ENCODE measurements around the gene ADAMTS17.

The ADAMTS17 gene

DNA sequence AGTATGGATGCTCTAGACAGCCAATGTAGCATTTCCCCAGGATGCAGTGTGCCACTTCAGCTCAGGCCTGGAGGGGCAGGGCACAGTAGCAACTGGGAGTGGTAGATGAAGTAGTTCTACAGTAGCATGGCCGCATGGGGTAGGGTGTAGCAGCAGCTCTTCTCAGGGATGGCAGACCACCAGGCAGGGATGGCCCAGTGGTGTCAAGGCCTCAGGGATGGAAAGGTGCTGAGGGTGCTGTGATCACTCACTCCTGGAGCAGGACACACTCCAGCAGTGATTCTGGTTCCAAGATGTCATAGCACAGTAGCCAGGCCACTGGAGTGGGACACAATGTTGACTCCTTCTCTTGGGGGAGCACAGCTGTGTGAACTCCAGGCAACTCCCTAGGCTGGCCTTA lies 397.6 kb downstream of the ADAMTS17 start:
- H3K79me2 ChIP-seq, result no peaks in the 10 kb centered on the region
- no peaks in the 10 kb centered on the region for H3K36me3 ChIP-seq (ENCODE audit: control insufficient read depth, insufficient read depth, low read length)
- no peak overlapping the region for H3K4me3 ChIP-seq (ENCODE audit: low read depth, low read length)
- no peaks in the 10 kb centered on the region for H3K27me3 ChIP-seq (ENCODE audit: control insufficient read depth, insufficient read depth, low read length)
- H3K4me1 ChIP-seq, result no peaks in the 10 kb centered on the region
- H3K9me3 ChIP-seq (ENCODE audit: control insufficient read depth, low read length), result peaks cover 3% of the 10 kb centered on the region
- no peak overlapping the region for H3K4me2 ChIP-seq (ENCODE audit: low read length)
- H3K27ac ChIP-seq, result no peak overlapping the region
- no peak overlapping the region for H3K9ac ChIP-seq
- TF ChIP-seq, protein P1, sequence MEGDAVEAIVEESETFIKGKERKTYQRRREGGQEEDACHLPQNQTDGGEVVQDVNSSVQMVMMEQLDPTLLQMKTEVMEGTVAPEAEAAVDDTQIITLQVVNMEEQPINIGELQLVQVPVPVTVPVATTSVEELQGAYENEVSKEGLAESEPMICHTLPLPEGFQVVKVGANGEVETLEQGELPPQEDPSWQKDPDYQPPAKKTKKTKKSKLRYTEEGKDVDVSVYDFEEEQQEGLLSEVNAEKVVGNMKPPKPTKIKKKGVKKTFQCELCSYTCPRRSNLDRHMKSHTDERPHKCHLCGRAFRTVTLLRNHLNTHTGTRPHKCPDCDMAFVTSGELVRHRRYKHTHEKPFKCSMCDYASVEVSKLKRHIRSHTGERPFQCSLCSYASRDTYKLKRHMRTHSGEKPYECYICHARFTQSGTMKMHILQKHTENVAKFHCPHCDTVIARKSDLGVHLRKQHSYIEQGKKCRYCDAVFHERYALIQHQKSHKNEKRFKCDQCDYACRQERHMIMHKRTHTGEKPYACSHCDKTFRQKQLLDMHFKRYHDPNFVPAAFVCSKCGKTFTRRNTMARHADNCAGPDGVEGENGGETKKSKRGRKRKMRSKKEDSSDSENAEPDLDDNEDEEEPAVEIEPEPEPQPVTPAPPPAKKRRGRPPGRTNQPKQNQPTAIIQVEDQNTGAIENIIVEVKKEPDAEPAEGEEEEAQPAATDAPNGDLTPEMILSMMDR (IDR thresholded peaks at IDR 0.05), result no peak
- H2AFZ ChIP-seq, result no peak overlapping the region

DNA sequence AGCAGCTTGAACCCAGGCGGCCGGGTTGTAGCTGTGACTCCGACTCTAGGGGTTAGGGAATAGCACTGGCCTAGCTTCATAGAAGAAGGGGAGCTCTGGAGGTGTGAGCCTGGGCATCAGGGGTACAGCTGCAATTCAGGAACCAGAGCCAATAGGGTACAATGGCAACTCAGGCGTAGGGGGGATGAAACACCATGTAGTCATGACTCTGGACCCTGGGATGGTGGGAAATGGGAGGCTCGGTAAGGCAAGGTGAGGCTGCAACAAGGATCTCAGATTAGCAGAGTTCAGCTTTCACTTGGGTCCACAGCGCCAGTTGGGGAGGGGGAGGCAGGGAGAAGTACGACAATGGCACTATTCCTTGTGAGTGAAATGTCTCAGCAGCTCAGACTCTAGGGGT lies 398.3 kb downstream of the ADAMTS17 start:
- H3K27me3 ChIP-seq (ENCODE audit: control insufficient read depth, insufficient read depth, low read length), result no peaks in the 10 kb centered on the region
- H3K4me3 ChIP-seq (ENCODE audit: low read depth, low read length), result no peak overlapping the region
- no peak overlapping the region for H2AFZ ChIP-seq
- H3K36me3 ChIP-seq (ENCODE audit: control insufficient read depth, insufficient read depth, low read length), result no peaks in the 10 kb centered on the region
- TF ChIP-seq, protein P1 (IDR thresholded peaks at IDR 0.05), result no peak
- no peaks in the 10 kb centered on the region for H3K79me2 ChIP-seq
- peaks cover 3% of the 10 kb centered on the region for H3K9me3 ChIP-seq (ENCODE audit: control insufficient read depth, low read length)
- H3K4me1 ChIP-seq, result no peaks in the 10 kb centered on the region
- H3K9ac ChIP-seq, result no peak overlapping the region
- no peak overlapping the region for H3K4me2 ChIP-seq (ENCODE audit: low read length)
- H3K27ac ChIP-seq, result no peak overlapping the region

DNA sequence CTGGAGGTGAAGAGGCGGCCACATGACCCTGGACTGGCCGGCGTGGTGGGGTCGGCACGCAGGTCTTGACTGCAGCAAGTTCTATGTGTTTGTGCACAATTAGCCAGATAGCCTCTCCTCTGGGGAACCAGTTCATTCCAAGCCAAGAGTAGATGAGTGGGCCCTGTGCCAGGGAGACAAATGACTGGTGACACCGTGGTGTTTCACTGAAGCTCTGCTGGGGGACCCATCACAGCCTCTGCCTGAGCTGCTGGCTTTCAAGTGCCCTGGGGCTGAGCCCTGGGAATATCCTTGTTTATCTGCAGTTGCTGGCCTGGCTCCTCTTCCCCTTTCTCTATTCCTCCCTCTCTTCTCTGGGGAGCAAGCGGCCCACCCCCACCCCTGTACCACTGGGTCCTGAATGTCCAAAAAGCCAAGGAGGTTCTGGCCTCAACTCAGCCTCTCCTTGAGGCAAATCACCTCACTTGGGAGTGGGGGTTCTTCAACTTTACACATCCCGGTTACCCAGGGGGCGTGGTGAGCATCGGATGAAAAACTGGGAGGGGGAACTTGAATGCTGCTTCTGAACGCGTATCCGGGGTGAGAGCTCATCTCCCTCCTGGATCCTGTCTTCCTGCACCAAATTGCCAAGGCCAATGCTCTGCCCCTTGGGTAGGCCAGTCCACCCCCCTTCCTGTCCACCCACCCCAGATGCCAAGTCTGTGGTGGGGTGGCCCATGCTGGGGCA lies 408.9 kb downstream of the ADAMTS17 start:
- TF ChIP-seq, protein P1 (IDR thresholded peaks at IDR 0.05), result no peak
- Histone ChIP-seq H3K4me2 (ENCODE audit: low read length) (no peak overlapping the region), H3K36me3 (ENCODE audit: control insufficient read depth, insufficient read depth, low read length) (no peaks in the 10 kb centered on the region), H3K9me3 (ENCODE audit: control insufficient read depth, low read length) (no peaks in the 10 kb centered on the region), H3K27me3 (ENCODE audit: control insufficient read depth, insufficient read depth, low read length) (no peaks in the 10 kb centered on the region), H3K79me2 (no peaks in the 10 kb centered on the region), H3K4me1 (no peaks in the 10 kb centered on the region), H3K9ac (no peak overlapping the region), H3K4me3 (ENCODE audit: low read depth, low read length) (no peak overlapping the region), H3K27ac (no peak overlapping the region), H2AFZ (no peak overlapping the region)

DNA sequence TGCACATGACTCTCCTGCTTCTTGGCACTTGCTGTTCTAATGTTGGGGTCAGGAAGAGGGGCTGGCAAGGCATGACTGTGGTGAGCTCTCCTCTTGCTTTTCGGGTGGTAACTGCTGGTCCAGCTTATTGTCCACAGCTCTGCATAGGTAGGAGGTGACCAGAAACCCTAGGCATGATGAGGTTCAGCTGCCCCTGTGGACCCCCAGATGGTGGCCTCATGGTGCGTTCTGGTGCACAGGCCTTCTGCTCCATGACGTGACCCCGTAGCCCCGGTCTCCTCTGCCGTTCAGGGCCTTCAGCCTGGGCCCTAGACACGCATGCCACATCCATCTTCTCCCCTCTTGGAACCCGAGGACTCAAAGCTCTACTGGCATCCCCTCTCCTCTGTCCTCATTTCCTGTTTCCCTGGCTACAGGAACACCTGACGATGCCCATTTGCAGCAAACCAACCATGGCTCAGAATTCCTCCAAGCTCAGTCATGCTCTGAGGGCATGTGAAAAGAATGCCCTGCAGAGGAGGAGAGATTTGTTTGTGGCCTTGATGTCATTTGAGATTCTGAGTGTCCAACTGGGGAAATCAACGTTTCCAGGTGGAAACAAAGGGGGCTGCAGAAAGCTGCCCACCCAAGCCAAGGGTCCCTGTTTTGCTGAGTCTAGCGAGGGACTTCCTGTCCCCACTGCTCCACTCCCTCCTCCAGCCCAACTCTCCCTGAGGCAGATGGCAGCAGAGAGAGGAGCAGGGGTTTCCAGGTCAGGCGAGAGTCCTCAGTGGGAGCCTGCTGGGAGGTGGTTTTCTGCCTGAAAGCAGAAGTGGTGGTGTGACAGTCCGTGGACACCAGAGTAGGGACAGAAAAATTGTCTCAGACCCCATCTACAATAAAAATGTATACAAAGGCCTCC lies 409.8 kb downstream of the ADAMTS17 start:
- H3K4me3 ChIP-seq (ENCODE audit: low read depth, low read length), result no peak overlapping the region
- H3K9ac ChIP-seq, result no peak overlapping the region
- no peaks in the 10 kb centered on the region for H3K4me1 ChIP-seq
- no peak overlapping the region for H3K27ac ChIP-seq
- H3K4me2 ChIP-seq (ENCODE audit: low read length), result no peak overlapping the region
- H3K9me3 ChIP-seq (ENCODE audit: control insufficient read depth, low read length), result no peaks in the 10 kb centered on the region
- H2AFZ ChIP-seq, result no peak overlapping the region
- H3K36me3 ChIP-seq (ENCODE audit: control insufficient read depth, insufficient read depth, low read length), result no peaks in the 10 kb centered on the region
- TF ChIP-seq, protein P1 (IDR thresholded peaks at IDR 0.05), result no peak
- no peaks in the 10 kb centered on the region for H3K79me2 ChIP-seq
- no peaks in the 10 kb centered on the region for H3K27me3 ChIP-seq (ENCODE audit: control insufficient read depth, insufficient read depth, low read length)
